Activated CD8-positive, alpha-beta memory T cell treated with anti-CD3 and anti-CD28 coated beads, Interleukin-2, amount 50 U/mL, for 24 hours (primary cell): ENCODE measurements around the gene MACIR.
"Not testable (repeated sequence)": the region's sequence is repeated elsewhere in the genome, so short reads cannot be mapped to it uniquely, and the experiment has no call there.

Experiments
- DNase-seq: peaks from one replicate; pipeline ENCODE4 v3.0.0-alpha.2; 2020; ENCODE audit errors: extremely low read depth

Gene MACIR, protein sequence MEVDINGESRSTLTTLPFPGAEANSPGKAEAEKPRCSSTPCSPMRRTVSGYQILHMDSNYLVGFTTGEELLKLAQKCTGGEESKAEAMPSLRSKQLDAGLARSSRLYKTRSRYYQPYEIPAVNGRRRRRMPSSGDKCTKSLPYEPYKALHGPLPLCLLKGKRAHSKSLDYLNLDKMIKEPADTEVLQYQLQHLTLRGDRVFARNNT

GRCh38 chr5:103258368-103258956 lies at the start of gene MACIR:
Gene MACIR, plus strand, starts transcription at chr5:103258763. Its CDS starts 17,157 bp downstream, at chr5:103275920.
- peak; percentile 83 for DNase-seq

DNA sequence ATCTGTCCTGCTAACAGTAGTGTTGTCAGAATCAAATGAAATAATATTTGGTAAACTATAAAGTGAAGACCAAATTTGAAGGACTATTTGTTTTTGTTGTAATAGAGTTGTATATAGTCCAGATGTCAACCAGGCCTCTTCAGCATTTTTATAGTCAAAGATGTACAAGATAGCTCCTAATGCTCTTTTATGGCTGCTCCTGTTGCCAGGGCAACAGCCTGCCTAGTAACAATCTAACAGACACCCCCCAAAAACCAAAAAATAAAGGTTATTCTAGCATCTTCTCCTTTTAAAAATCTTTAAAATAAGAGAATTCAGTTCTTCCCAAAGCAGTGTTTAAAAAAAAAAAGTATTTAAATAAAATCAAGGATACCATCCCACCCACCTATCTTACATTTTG lies 49.5 kb upstream of the MACIR start:
- no peak for DNase-seq

DNA sequence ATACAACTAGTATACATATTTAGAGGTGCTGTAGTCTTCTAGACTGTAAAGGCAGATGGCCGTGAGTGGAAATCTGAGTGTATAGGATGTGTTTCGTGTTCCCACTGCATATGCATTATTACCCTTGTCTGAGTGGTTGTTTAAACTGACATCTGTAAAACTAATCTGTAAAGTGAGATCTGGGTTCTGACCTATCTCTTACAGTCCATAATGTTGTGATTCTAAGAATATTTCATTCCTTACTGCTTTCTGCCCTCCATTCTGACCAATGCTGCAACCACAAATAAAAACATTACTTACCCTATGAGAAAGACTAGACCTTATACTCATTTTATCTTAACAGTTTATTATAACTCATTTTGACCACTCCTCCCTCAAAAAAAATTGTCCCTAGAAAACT lies 47.6 kb upstream of the MACIR start:
- DNase-seq = no peak

DNA sequence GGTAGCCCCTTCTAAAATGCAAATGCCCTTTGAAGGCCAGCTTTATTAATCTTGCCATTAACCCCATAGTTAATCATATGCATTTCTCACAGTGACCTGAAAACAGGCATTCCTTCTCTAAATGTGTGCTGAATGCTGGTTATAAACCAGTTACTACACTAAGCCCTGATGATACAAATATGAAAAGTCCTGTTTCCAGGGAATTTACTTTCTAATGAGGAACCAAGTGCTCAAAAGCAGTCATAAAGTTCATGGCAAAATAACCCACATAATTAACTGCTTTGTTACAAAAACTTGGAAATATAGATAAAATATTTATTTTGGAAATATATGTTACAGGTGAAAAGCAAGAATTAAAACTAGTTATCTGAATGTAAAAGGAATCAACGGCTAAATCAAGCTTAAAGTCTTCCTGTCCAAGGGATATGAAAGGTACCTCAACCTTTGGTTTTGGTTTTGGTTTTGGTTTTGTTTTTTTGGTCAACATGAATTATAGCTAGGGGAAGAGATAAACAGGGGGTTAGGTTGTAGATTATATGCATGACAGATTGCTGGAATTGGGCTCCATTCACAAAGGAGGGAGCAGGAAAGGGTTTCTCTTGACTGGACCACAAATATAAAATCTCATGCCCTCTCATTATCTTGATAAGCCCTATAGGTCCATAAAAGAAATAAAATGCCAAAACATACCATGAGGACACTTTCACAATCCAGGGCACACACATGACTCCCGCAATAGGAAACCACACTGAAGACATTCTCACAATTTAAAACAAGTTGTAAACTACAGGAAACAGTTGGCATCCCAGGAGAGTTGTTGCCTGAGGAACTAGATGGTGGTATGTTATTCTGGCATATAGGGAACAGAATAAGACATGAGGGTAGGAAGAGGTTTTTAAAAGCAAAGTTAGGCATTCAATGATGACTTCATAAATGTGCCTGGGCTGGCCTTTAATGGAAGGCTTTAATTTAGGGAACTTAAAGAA lies 46.7 kb upstream of the MACIR start:
- DNase-seq = no peak

DNA sequence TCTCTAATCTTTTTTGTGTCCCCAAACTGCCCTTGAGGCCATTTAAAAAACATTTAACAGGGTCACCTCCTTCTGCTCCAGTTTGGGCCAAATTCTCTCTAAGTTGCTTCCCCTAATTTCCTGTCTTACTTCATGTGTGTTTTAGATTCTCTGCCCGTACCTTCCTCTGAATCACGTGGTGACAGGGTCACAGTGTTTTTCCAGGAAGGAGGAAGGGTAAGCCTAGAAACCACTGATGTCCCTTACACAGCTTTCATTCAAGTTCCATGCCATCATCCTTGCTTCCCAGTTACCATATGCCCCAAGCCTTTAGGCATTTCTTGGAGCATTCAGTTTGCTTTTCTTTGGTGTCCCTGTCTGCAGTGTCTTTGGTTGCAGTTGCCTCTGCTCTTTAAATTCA lies 42.4 kb upstream of the MACIR start:
- no peak for DNase-seq

DNA sequence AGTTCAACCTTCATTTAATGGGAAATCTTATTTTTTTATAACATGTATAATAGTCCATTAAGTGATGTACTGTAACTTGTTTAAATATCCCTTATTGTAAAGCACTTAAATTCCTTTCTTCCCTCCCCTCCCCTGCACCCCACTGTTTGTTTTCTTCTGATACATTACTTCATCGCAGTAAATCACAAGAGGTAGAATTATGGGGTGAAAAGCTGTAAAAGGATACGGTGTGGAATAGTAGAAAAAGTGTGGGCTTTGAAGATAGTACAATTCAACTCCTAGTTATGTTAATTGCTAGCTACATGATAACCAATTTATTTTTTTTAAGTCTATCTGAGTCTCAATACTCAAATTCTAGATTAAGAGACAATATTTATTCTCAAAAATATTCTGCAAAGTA lies 41.9 kb upstream of the MACIR start:
- no peak for DNase-seq

- no peak for DNase-seq
These were observed 41.5 kb upstream of the MACIR start for GRCh38 chr5:103217101-103217500.

DNA sequence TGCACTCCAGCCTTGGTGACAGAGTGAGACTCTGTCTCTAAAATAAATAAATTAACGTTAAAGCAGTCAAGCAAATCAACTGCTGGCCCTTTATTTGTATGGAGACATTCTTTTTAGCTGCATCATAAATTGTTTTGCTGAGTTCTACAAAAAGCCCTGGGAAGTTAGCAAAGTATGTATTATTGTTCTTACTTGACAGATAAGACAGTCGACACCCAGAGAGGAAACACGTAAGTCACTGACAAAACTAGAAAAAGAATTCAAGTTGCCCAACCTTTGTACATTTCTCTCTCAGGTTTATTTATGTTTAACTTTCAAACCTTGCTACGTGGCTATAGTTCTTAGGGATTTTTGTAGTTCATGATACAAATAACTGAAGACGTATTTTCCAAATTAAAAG lies 40.4 kb upstream of the MACIR start:
- DNase-seq = no peak

- DNase-seq = not testable (repeated sequence)
These were observed 39.5 kb upstream of the MACIR start for GRCh38 chr5:103219074-103219473.

DNA sequence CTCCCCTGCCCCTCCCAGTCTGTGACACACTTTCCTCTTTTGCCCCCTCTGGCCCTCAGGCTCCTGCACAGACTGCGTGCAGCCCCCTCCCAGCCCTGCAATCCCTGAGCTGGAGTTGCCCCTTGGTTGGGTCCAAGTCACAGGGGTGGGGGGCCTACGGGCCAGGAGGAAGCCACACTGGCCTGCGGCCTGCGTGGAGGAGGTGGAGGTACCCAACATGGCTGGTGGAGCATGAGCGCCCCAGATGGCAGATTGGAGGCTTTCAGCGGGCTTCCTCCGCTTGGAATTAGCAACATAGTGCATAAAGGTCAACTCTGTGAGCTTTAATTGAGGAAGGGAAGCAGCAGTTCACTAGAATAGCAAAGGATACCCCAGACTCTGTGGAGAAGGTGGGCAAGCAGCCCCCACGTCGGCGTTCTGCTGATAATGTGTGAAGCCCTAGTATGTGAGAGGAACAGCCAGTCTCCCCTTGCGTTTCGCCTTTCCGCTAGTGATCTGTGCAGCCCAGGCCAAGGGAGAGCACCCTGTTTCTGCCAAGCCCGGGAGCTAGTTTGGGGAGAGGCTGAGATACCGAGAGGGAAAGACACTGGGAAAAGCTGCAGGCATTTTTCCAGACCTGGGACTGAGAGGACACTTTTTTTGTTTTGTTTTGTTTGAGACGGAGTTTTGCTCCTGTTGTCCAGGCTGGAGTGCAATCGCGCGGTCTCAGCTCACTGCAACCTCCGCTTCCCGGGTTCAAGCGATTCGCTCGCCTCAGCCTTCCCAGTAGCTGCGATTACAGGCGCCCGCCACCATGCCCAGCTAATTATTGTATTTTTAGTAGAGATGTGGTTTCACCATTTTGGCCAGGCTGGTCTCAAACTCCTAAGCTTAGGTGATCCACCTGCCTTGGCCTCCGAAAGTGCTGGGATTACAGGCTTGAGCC lies 35.3 kb upstream of the MACIR start:
- DNase-seq = no peak

GRCh38 chr5:103224118-103224893 lies 34.3 kb upstream of the MACIR start:
- DNase-seq = no peak

DNA sequence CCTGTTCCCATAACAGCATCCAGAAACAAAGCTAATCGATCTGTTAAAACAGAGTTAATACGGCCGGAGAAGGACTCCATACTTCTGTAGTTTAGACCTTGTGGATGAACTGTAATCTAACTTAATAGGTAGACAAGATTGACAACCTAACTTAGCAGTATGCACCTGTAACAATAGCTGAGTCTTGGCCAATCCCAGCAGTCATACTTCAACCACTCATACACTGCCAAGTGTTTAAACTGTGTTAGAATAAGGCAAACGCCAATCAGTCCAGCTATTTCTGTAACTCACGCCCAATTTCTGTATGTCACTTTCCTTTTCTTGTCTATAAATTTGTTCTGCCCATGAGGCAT lies 33.7 kb upstream of the MACIR start:
- DNase-seq = no peak

DNA sequence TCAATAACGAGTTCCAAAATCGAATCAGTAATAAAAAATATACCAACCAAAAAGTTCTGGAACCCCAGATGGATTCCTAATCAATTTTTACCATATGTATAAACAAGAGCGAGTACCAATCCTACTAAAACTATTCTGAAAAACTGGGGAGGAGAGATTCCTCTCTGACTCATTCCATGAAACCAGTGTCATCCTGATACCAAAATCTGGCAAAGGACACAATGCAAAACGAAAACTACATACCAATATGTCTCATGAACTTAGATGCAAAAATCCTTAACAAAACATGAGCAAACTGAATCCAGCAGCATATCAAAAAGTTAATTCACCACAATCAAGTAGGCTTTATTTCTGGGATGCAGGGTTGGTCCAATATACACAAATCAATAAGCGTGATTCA lies 30.5 kb upstream of the MACIR start:
- DNase-seq = no peak

- DNase-seq = no peak
These were observed 30.0 kb upstream of the MACIR start for GRCh38 chr5:103228588-103228987.

DNA sequence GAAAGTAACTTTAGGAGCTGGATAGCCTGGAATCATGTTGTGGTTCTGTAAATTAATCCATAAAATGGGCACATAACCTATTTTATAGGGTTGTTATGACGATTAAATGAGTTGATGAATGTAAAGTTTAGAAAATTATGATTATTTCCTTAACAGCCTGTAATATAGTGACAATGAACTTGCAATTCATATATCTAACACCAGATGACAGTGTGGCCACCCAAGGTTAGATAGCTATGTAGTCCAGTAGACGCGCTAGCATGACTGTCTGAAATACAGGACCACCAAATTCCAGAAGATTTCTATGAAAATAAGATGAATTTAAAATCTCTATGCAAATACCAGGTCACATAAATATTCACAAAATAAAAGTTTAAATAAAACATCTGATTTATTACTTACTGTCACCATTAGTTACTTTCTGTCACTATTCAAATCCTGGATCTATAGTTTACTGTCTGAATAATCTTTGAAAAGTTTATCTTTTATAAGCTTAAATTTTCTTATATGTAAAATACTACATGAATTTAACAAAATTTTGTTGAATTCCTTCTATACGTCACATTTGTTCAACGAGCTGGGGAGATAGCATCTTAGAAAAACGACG lies 26.1 kb upstream of the MACIR start:
- no peak for DNase-seq

- DNase-seq = no peak
These were observed 24.2 kb upstream of the MACIR start for GRCh38 chr5:103234239-103234975.

GRCh38 chr5:103235891-103236290 lies 22.7 kb upstream of the MACIR start:
- DNase-seq = no peak

GRCh38 chr5:103237778-103238177 lies 20.8 kb upstream of the MACIR start:
- DNase-seq = no peak

DNA sequence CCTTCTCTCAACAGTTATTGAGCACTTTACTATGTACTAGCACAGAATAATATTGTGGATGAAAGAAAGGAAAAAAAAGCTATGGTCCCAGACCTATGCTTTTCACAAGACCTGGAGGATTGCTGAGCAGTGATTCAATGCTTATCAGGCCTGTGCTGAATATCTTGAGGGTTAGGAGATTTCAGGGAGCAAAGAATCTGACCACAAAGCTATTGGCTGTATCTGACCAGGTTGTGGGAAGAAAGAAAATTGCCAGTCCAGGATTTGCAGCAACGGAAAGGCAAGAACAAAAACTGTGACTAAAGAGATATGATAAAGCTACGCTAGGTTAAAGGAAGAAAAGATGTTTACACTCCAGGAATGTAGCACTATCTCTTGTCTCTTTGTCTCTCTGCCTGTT lies 14.9 kb upstream of the MACIR start:
- DNase-seq = no peak

DNA sequence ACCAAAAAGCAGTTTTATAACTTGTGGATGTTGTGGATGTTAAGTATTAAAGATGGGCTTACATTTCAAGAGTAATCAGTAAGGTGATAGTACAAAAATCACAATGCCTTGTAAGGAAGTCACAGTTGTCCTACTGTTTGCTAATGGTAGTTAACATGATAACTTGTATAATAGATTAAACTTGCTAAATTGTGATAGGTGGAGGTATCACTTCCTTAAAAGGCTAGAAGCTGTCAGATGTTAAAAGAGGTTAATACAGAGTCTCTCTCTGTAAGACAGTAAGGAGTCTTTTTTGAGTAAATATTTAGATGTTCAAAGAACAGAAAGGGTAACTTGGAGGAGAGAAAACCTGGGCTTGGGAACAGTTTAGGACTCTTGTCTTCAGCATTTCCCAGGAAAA lies 14.2 kb upstream of the MACIR start:
- DNase-seq = no peak
